Measurements from ENCODE around the gene CAMKV. TPM values are rescaled to one million over a fixed set of nuclear protein-coding genes. Genes with fewer than 3 reads are reported as not detected.

CAMKV gene
- total RNA-seq, 1 experiment from 2014 or later: 0.10 TPM

GRCh38 chr3:49900491-49901153 is 30.9 kb upstream of the CAMKV start:
- Histone ChIP-seq H3K27me3 (ENCODE audit: insufficient read depth, low read length) (no peaks in the 10 kb centered on the region), H3K9ac (ENCODE audit: low read length) (peak overlapping the region; percentile 68), H3K27ac (ENCODE audit: low read depth, low read length) (peak overlapping the region; percentile 98), H3K4me3 (replicated peaks in 1 of 2; ENCODE audit: low read depth in 1 of 2, low read length in 2 of 2) (peak overlapping the region; percentile 36 to 59), H2AFZ (ENCODE audit: low read depth, low read length, poor library complexity, severe bottlenecking) (no peak overlapping the region), H3K4me2 (ENCODE audit: low read length) (peak overlapping the region; percentile 91), H3K9me3 (ENCODE audit: control insufficient read depth in 1 of 2, insufficient read depth in 1 of 2, low read depth in 1 of 2, low read length in 2 of 2) (no peaks in the 10 kb centered on the region), H3K4me1 (ENCODE audit: control insufficient read depth in 1 of 2, insufficient read depth in 2 of 2, low read length in 2 of 2) (peaks cover 58 to 75% of the 10 kb centered on the region in 2 experiments), H3K79me2 (ENCODE audit: insufficient read depth, low read length) (peaks cover 88% of the 10 kb centered on the region), H4K20me1 (ENCODE audit: insufficient read depth) (no peaks in the 10 kb centered on the region), H3K9me2 (ENCODE audit: insufficient read depth) (no peaks in the 10 kb centered on the region), H3K36me3 (ENCODE audit: control insufficient read depth in 1 of 2, insufficient read depth in 2 of 2, low read length in 2 of 2) (peaks cover 24 to 35% of the 10 kb centered on the region in 2 experiments; a peak in 3 of 4 replicates)
- ATAC-seq (peak; percentile 69), DNase-seq (ENCODE audit: low read depth, low spot score) (peak; percentile 92)
- no TSS peak for BruUV-seq (replicated peaks)
- CTCF ChIA-PET: interaction anchor here (0.7 to 1.4 kb wide), 4 partner anchors 22 to 98 kb away, joined by 3 to 6 read pairs (median 6); partner anchors contain the start of genes INKA1 and MON1A
- POLR2A ChIA-PET: interaction anchor here (0.6 to 5.5 kb wide), 12 partner anchors 12 to 117 kb away, joined by 3 to 43 read pairs (median 4); partner anchors contain the start of genes INKA1 and MON1A
- intact Hi-C loops (cut with micrococcal nuclease): no loop called here
- TF ChIP-seq POLR2AphosphoS5 (IDR thresholded peaks at IDR 0.05; ENCODE audit: low read depth, low read length): peak; percentile 53; the same call in 1 of the 2 replicates
- TF ChIP-seq ZFX (IDR thresholded peaks at IDR 0.05): peak; percentile 30; the same call in 1 of the 2 replicates
- TF ChIP-seq EGR1 (IDR thresholded peaks at IDR 0.05; ENCODE audit: low read depth): no peak
- RAD21 ChIA-PET (ENCODE audit: low non-redundant PET in 1 of 2, low total read pairs in 2 of 2, uncharacterized antibody in 2 of 2, unreplicated experiment in 2 of 2): interaction anchor here in 1 of 2 experiments (1.1 to 1.5 kb wide), 2 partner anchors 39 to 98 kb away, joined by 3 to 5 read pairs; partner anchors contain the start of genes INKA1 and RBM6

DNA sequence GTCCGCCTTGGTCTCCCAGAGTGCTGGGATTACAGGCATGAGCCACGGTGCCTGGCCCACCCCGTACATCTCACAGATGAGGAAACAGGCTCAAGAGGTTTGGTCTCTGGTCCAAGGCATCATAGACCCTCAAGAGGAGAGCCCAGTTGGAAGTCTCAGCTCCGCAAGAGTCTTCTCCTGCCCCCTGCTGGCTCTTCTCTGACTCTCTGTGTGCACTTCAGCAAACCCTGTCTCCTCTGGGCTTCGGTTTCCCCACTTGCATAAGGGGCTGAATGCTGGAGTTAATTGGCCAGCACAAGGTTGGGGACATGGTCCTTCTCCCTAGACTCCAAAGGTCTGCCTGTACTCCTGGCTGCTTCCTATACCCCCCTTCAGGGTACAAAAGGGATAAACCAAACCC is 30.1 kb upstream of the CAMKV start:
- RAD21 ChIA-PET (ENCODE audit: low non-redundant PET in 1 of 2, low total read pairs in 2 of 2, uncharacterized antibody in 2 of 2, unreplicated experiment in 2 of 2): interaction anchor here in 1 of 2 experiments (1.1 kb wide), 1 partner anchor 97 kb away, joined by 5 read pairs; the partner anchor contains the start of gene INKA1
- no peaks in the 10 kb centered on the region for H3K9me3 ChIP-seq (ENCODE audit: control insufficient read depth in 1 of 2, insufficient read depth in 1 of 2, low read depth in 1 of 2, low read length in 2 of 2)
- H3K27me3 ChIP-seq (ENCODE audit: insufficient read depth, low read length): no peaks in the 10 kb centered on the region
- no peak for DNase-seq (ENCODE audit: low read depth, low spot score)
- H3K79me2 ChIP-seq (ENCODE audit: insufficient read depth, low read length): peaks cover 81% of the 10 kb centered on the region
- TF ChIP-seq ZFX (IDR thresholded peaks at IDR 0.05) (no peak), CTCF (IDR thresholded peaks at IDR 0.05 in 2 of 3, conservative IDR thresholded peaks at IDR 0.05 in 1 of 3; ENCODE audit: borderline replicate concordance in 1 of 3, insufficient read depth in 1 of 3, low read depth in 2 of 3, low read length in 2 of 3) (peak in 2 of 3 experiments; percentile 43 to 46; a peak in 3 of 6 replicates)
- H3K27ac ChIP-seq (ENCODE audit: low read depth, low read length): peak overlapping the region; percentile 98
- peaks cover 30 to 43% of the 10 kb centered on the region in 2 experiments; a peak in 3 of 4 replicates for H3K36me3 ChIP-seq (ENCODE audit: control insufficient read depth in 1 of 2, insufficient read depth in 2 of 2, low read length in 2 of 2)
- POLR2A ChIA-PET: interaction anchor here (0.6 to 5.5 kb wide), 9 partner anchors 11 to 112 kb away, joined by 3 to 43 read pairs (median 4); partner anchors contain the start of genes INKA1 and MON1A
- ATAC-seq: no peak
- H2AFZ ChIP-seq (ENCODE audit: low read depth, low read length, poor library complexity, severe bottlenecking): no peak overlapping the region
- peak overlapping the region; percentile 68 for H3K9ac ChIP-seq (ENCODE audit: low read length)
- peak overlapping the region; percentile 36 to 59 for H3K4me3 ChIP-seq (replicated peaks in 1 of 2; ENCODE audit: low read depth in 1 of 2, low read length in 2 of 2)
- H3K4me2 ChIP-seq (ENCODE audit: low read length): peak overlapping the region; percentile 91
- intact Hi-C loops (cut with micrococcal nuclease): no loop called here
- CTCF ChIA-PET: interaction anchor here (0.6 to 1.4 kb wide), 5 partner anchors 21 to 646 kb away, joined by 3 to 6 read pairs (median 5); partner anchors contain the start of genes INKA1 and MON1A
- peaks cover 50 to 67% of the 10 kb centered on the region in 2 experiments for H3K4me1 ChIP-seq (ENCODE audit: control insufficient read depth in 1 of 2, insufficient read depth in 2 of 2, low read length in 2 of 2)
- BruUV-seq (replicated peaks): no TSS peak
- no peaks in the 10 kb centered on the region for H3K9me2 ChIP-seq (ENCODE audit: insufficient read depth)
- no peaks in the 10 kb centered on the region for H4K20me1 ChIP-seq (ENCODE audit: insufficient read depth)
